T-cell (primary cell): ENCODE data around the gene EIF4G3. TPM values are rescaled to one million over a fixed set of nuclear protein-coding genes. Genes with fewer than 3 reads are reported as not detected.

ENCODE experiments used
- ATAC-seq, 4 experiments: fragments of 200-7000 bp in 3 of 4; fragments of 150-1000 bp in 1 of 4; cut with Tn5 transposase; replicated peaks in 1 of 4; 1 replicate in 3 of 4; 2 replicates in 1 of 4; pipeline ENCODE4 v1.10.0; 2021; ENCODE audit warnings: moderate library complexity in 3 of 4, mild to moderate bottlenecking in 2 of 4, moderate number of reproducible peaks in 1 of 4
- CTCF ChIA-PET, 2 donors: fragments of 300-600 bp; sonication (Branson Sonifier 250); formaldehyde crosslinking; loops; one replicate each; lab custom pipeline; 2022; ENCODE audit warnings: antibody characterized with exemption in 2 of 2; lab: Charles Lee
- POLR2A ChIA-PET, 2 donors: fragments of 300-600 bp; sonication (Branson Sonifier 250); formaldehyde crosslinking; loops; one replicate each; lab custom pipeline; 2022; ENCODE audit warnings: antibody characterized with exemption in 2 of 2; lab: Charles Lee
- DNase-seq, 35 experiments: peaks; one replicate each; pipeline versions ENCODE4 v3.0.0 to v3.0.0-alpha.2; 2013 to 2023
- H3K27ac ChIP-seq: one replicate; pipeline ENCODE4 v1.5.1; 2013; ENCODE audit warnings: low read length
- H3K27me3 ChIP-seq, 2 experiments: replicated peaks in 1 of 2; 1 replicate in 1 of 2; 2 replicates in 1 of 2; pipeline versions ENCODE4 v1.6.1 to v1.7.0; 2013; ENCODE audit warnings: low read length in 1 of 2, mixed read lengths in 1 of 2; ENCODE audit not compliant: control insufficient read depth in 2 of 2, insufficient read depth in 2 of 2; ENCODE audit errors: extremely low read depth in 1 of 2
- H3K36me3 ChIP-seq, 2 donors: 1 replicate in 1 of 2; 2 replicates in 1 of 2; pipeline versions ENCODE4 v1.6.1 to v1.7.0; 2013; ENCODE audit warnings: low read length in 1 of 2; ENCODE audit not compliant: control insufficient read depth in 2 of 2, insufficient read depth in 1 of 2; ENCODE audit errors: extremely low read depth in 1 of 2
- H3K4me1 ChIP-seq, 2 experiments: 1 replicate in 1 of 2; 2 replicates in 1 of 2; pipeline versions ENCODE4 v1.6.1 to v1.7.0; 2013; ENCODE audit warnings: low read length in 2 of 2, mixed read lengths in 1 of 2; ENCODE audit not compliant: insufficient read depth in 2 of 2, control insufficient read depth in 1 of 2; ENCODE audit errors: extremely low read depth in 1 of 2
- H3K4me3 ChIP-seq, 2 donors: 1 replicate in 1 of 2; 2 replicates in 1 of 2; pipeline versions ENCODE4 v1.5.1 to v1.7.0; 2013; ENCODE audit warnings: mild to moderate bottlenecking in 2 of 2, low read length in 1 of 2, moderate library complexity in 1 of 2; ENCODE audit not compliant: control insufficient read depth in 1 of 2; ENCODE audit errors: extremely low read depth in 1 of 2
- H3K9me3 ChIP-seq: 2 replicates; pipeline ENCODE4 v1.7.0; 2013
- H3K27ac Mint-ChIP-seq, 2 donors: one replicate each; pipeline ENCODE4 v1.8.0; 2020 to 2021; ENCODE audit warnings: mild to moderate bottlenecking in 2 of 2, mixed read lengths in 2 of 2
- H3K27me3 Mint-ChIP-seq, 2 donors: one replicate each; pipeline ENCODE4 v1.8.0; 2021 to 2022; ENCODE audit warnings: mixed read lengths in 2 of 2
- H3K36me3 Mint-ChIP-seq: one replicate; pipeline ENCODE4 v1.8.0; 2021; ENCODE audit warnings: mixed read lengths
- H3K4me1 Mint-ChIP-seq, 3 donors: one replicate each; pipeline ENCODE4 v1.8.0; 2020 to 2022; ENCODE audit warnings: mixed read lengths in 3 of 3, mild to moderate bottlenecking in 1 of 3
- H3K4me3 Mint-ChIP-seq, 3 donors: one replicate each; pipeline ENCODE4 v1.8.0; 2020 to 2022; ENCODE audit warnings: mild to moderate bottlenecking in 3 of 3, mixed read lengths in 3 of 3, moderate library complexity in 3 of 3
- H3K9me3 Mint-ChIP-seq, 3 donors: one replicate each; pipeline ENCODE4 v1.8.0; 2020 to 2022; ENCODE audit warnings: mixed read lengths in 3 of 3
- WGBS: methylation state at CpG from one replicate; pipeline ENCODE4 v1.1.5; 2013; ENCODE audit warnings: missing lambda C conversion rate; ENCODE audit not compliant: insufficient coverage; 5-methylcytosine and 5-hydroxymethylcytosine counted together
- total RNA-seq, 35 experiments: library from RNA in 6 of 35; stranded (reverse) in 6 of 35; fragments of 120-200 nt in 1 of 35; gene quantifications; one replicate each; pipeline versions ENCODE4 v1.2.1 to v1.2.4 and lab custom pipeline; 2013 to 2026

Gene EIF4G3
- total RNA-seq, 5 donors from 2014 or later (not counting 1 experiment from before 2014, with no cell fraction given) = 16.8 to 34.1 (median 20.8) TPM

DNA sequence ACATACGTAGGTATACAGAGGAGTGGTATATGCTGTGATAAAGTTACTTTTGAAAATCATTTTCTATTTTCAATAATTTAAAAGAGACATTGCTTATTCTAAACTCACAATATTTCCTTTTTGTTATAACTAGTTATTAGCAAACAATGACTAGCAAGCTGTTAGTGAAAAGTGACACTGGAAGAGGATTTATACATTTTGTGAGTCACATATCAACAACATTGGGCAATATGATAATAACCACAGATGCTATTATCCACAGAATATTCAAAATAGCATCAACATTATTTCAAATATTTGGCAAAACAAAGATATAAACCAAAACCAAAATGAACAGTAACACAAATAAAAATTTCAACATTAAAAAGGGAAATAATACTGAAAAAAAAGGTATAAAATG lies 285.6 kb downstream of the EIF4G3 start:
- no peak overlapping the region for H3K4me3 ChIP-seq
- H3K27ac Mint-ChIP-seq = no peak overlapping the region
- H3K9me3 Mint-ChIP-seq = no peaks in the 10 kb centered on the region
- H3K27me3 Mint-ChIP-seq = no peaks in the 10 kb centered on the region
- ChIA-PET POLR2A (no interaction called here), CTCF (interaction anchor here in 1 of 2 donors (0.7 kb wide), 1 partner anchor 979 kb away, joined by 3 read pairs; no protein-coding TSS in a partner anchor)
- DNase-seq = no peak
- no CpG with 5 or more reads among the region's 1 CpG for WGBS
- peaks cover 4 to 24% of the 10 kb centered on the region in 2 donors for H3K36me3 ChIP-seq
- no peak for ATAC-seq
- H3K27me3 ChIP-seq = no peaks in the 10 kb centered on the region
- H3K27ac ChIP-seq = no peak overlapping the region
- no peaks in the 10 kb centered on the region for H3K4me1 ChIP-seq
- H3K4me1 Mint-ChIP-seq = no peaks in the 10 kb centered on the region
- H3K4me3 Mint-ChIP-seq = no peak overlapping the region
- no peaks in the 10 kb centered on the region for H3K9me3 ChIP-seq
- peaks cover 24% of the 10 kb centered on the region for H3K36me3 Mint-ChIP-seq

GRCh38 chr1:20887246-20887645 lies 289.5 kb downstream of the EIF4G3 start:
- POLR2A ChIA-PET = no interaction called here
- WGBS = no CpG with 5 or more reads among the region's 2 CpGs
- Mint-ChIP-seq H3K36me3 (peaks cover 16% of the 10 kb centered on the region), H3K4me1 (no peaks in the 10 kb centered on the region), H3K27me3 (no peaks in the 10 kb centered on the region), H3K27ac (no peak overlapping the region), H3K9me3 (no peaks in the 10 kb centered on the region), H3K4me3 (no peak overlapping the region)
- no peaks in the 10 kb centered on the region for H3K27me3 ChIP-seq
- DNase-seq (no peak), ATAC-seq (no peak)
- no peaks in the 10 kb centered on the region for H3K4me1 ChIP-seq
- H3K4me3 ChIP-seq = no peak overlapping the region
- CTCF ChIA-PET = no interaction called here
- no peak overlapping the region for H3K27ac ChIP-seq
- H3K36me3 ChIP-seq = peaks cover 4 to 12% of the 10 kb centered on the region in 2 donors
- H3K9me3 ChIP-seq = no peaks in the 10 kb centered on the region

GRCh38 chr1:20885121-20885520 lies 291.6 kb downstream of the EIF4G3 start:
- DNase-seq (no peak), ATAC-seq (no peak)
- peaks cover 0 to 8% of the 10 kb centered on the region in 2 donors for H3K36me3 ChIP-seq
- H3K27me3 Mint-ChIP-seq = no peaks in the 10 kb centered on the region
- no peak overlapping the region for H3K27ac ChIP-seq
- no peaks in the 10 kb centered on the region for H3K9me3 ChIP-seq
- H3K27ac Mint-ChIP-seq = no peak overlapping the region
- no peak overlapping the region for H3K4me3 ChIP-seq
- H3K4me1 ChIP-seq = no peaks in the 10 kb centered on the region
- no CpG with 5 or more reads among the region's 3 CpGs for WGBS
- ChIA-PET CTCF (no interaction called here), POLR2A (no interaction called here)
- peaks cover 22% of the 10 kb centered on the region for H3K36me3 Mint-ChIP-seq
- H3K27me3 ChIP-seq = no peaks in the 10 kb centered on the region
- H3K4me3 Mint-ChIP-seq = no peak overlapping the region
- no peaks in the 10 kb centered on the region for H3K4me1 Mint-ChIP-seq
- H3K9me3 Mint-ChIP-seq = no peaks in the 10 kb centered on the region

- Histone ChIP-seq H3K27me3 (no peaks in the 10 kb centered on the region), H3K36me3 (peaks cover 0 to 8% of the 10 kb centered on the region in 2 donors), H3K9me3 (no peaks in the 10 kb centered on the region), H3K4me3 (no peak overlapping the region), H3K4me1 (no peaks in the 10 kb centered on the region), H3K27ac (no peak overlapping the region)
- ChIA-PET CTCF (no interaction called here), POLR2A (no interaction called here)
- H3K4me3 Mint-ChIP-seq = no peak overlapping the region
- H3K4me1 Mint-ChIP-seq = no peaks in the 10 kb centered on the region
- WGBS = no CpG with 5 or more reads among the region's 3 CpGs
- H3K27me3 Mint-ChIP-seq = no peaks in the 10 kb centered on the region
- peaks cover 26% of the 10 kb centered on the region for H3K36me3 Mint-ChIP-seq
- ATAC-seq = no peak
- H3K27ac Mint-ChIP-seq = no peak overlapping the region
- H3K9me3 Mint-ChIP-seq = no peaks in the 10 kb centered on the region
- no peak for DNase-seq
Measured at GRCh38 chr1:20884513-20884912, 292.2 kb downstream of the EIF4G3 start.

GRCh38 chr1:20883766-20884165 lies 292.9 kb downstream of the EIF4G3 start:
- CTCF ChIA-PET = no interaction called here
- H3K4me3 Mint-ChIP-seq = no peak overlapping the region
- H3K36me3 Mint-ChIP-seq = peaks cover 33% of the 10 kb centered on the region
- no peaks in the 10 kb centered on the region for H3K4me1 ChIP-seq
- POLR2A ChIA-PET = interaction anchor here in 1 of 2 donors (0.5 kb wide), 1 partner anchor 306 kb away, joined by 3 read pairs; no protein-coding TSS in a partner anchor
- H3K36me3 ChIP-seq = peaks cover 0 to 11% of the 10 kb centered on the region in 2 donors
- H3K9me3 ChIP-seq = no peaks in the 10 kb centered on the region
- H3K9me3 Mint-ChIP-seq = no peaks in the 10 kb centered on the region
- DNase-seq (no peak), ATAC-seq (no peak)
- no peaks in the 10 kb centered on the region for H3K27me3 Mint-ChIP-seq
- no peaks in the 10 kb centered on the region for H3K27me3 ChIP-seq
- no peaks in the 10 kb centered on the region for H3K4me1 Mint-ChIP-seq
- no peak overlapping the region for H3K27ac ChIP-seq
- H3K27ac Mint-ChIP-seq = no peak overlapping the region
- H3K4me3 ChIP-seq = no peak overlapping the region
- 82% methylated on average over 2 of the region's 3 CpGs for WGBS

DNA sequence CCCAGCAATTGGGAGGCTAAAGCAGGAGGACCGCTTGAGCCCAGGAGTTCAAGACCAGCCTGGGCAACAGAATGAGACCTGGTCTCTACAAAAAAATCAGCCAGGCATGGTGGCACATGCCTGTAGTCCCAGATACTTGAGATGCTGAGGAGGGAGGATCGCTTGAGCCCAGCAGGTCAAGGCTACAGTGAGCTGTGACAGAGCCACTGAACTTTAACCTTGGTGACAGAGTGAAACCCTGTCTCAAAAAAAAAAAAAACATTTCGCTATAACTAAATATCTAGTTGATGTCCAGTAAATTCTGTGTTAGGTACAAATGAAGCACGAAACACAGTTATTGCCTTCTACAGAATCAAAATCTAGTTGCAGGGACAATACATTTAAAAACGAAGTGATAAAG lies 293.9 kb downstream of the EIF4G3 start:
- ATAC-seq = no peak
- H3K9me3 Mint-ChIP-seq = no peaks in the 10 kb centered on the region
- H3K27me3 Mint-ChIP-seq = no peaks in the 10 kb centered on the region
- no peak overlapping the region for H3K27ac Mint-ChIP-seq
- POLR2A ChIA-PET = no interaction called here
- no peaks in the 10 kb centered on the region for H3K4me1 Mint-ChIP-seq
- no peaks in the 10 kb centered on the region for H3K4me1 ChIP-seq
- H3K27ac ChIP-seq = no peak overlapping the region
- H3K4me3 Mint-ChIP-seq = no peak overlapping the region
- H3K9me3 ChIP-seq = no peaks in the 10 kb centered on the region
- no peak for DNase-seq
- no peak overlapping the region for H3K4me3 ChIP-seq
- no peaks in the 10 kb centered on the region for H3K27me3 ChIP-seq
- peaks cover 0 to 15% of the 10 kb centered on the region in 2 donors for H3K36me3 ChIP-seq
- CTCF ChIA-PET = no interaction called here
- H3K36me3 Mint-ChIP-seq = peaks cover 38% of the 10 kb centered on the region
- 96% methylated on average over 3 of the region's 5 CpGs for WGBS

DNA sequence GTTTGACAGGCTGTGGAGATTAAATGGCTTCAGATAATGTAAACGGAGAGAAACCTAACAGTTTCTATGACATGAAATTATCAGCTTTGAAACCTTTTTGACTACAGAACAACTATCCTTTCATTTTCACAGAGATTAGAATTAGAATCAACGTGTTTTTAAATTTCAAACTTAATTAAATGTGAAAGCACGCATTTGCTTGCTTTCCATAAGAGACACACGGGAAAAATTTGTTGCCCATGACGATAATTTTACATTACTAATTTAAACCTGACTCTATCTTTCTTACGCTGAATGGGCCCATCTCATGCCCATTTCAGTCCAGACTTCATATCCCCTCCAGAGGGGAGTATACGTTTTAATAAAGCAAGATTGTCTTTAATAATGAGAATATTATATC lies 297.9 kb downstream of the EIF4G3 start:
- DNase-seq (no peak), ATAC-seq (no peak)
- Mint-ChIP-seq H3K27me3 (no peaks in the 10 kb centered on the region), H3K27ac (no peak overlapping the region), H3K4me1 (peaks cover 0 to 6% (median 0%) of the 10 kb centered on the region in 3 donors), H3K36me3 (peaks cover 51% of the 10 kb centered on the region), H3K9me3 (no peaks in the 10 kb centered on the region), H3K4me3 (no peak overlapping the region)
- peaks cover 5 to 8% of the 10 kb centered on the region in 2 donors for H3K36me3 ChIP-seq
- WGBS = 100% methylated on average over 3 of the region's 7 CpGs
- no peaks in the 10 kb centered on the region for H3K4me1 ChIP-seq
- no peak overlapping the region for H3K27ac ChIP-seq
- no peaks in the 10 kb centered on the region for H3K9me3 ChIP-seq
- H3K27me3 ChIP-seq = no peaks in the 10 kb centered on the region
- CTCF ChIA-PET = no interaction called here
- POLR2A ChIA-PET = no interaction called here
- H3K4me3 ChIP-seq = no peak overlapping the region
